K562 (cell line): ENCODE measurements around the gene SUMF1. TPM values are rescaled to one million over a fixed set of nuclear protein-coding genes. Genes with fewer than 3 reads are reported as not detected.
"Not testable (repeated sequence)": the region's sequence is repeated elsewhere in the genome, so short reads cannot be mapped to it uniquely, and the experiment has no call there.

Experiments used
- ATAC-seq: fragments of 200-7000 bp; cut with Tn5 transposase; 3 replicates; pipeline ENCODE4 v1.9.1; 2020; ENCODE audit warnings: moderate library complexity
- BruUV-seq: library from RNA; stranded (reverse); fragments of 400-500 nt; replicated peaks from 2 replicates; lab custom pipeline; 2021; lab: Mats Ljungman, UMichigan
- CTCF ChIA-PET: fragments of 300-600 bp; formaldehyde crosslinking; extraction: SDS; loops from one replicate; lab custom pipeline; 2021; ENCODE audit warnings: low intra/inter-chr PET ratio; lab: Yijun Ruan, JAX
- POLR2A ChIA-PET: fragments of 300-600, 350-650 bp; sonication (Branson Sonifier 250); formaldehyde crosslinking; extraction: SDS; loops from one replicate; lab custom pipeline; 2021; ENCODE audit warnings: antibody characterized with exemption, inconsistent platforms; lab: Yijun Ruan, JAX
- DNase-seq, 4 experiments: peaks; one replicate each; pipeline versions ENCODE4 v3.0.0 to v3.0.0-alpha.2; 2011 to 2018; ENCODE audit warnings: low spot score in 3 of 4, mixed read lengths in 3 of 4; ENCODE audit errors: extremely low read depth in 1 of 4
- FAIRE-seq: peaks from 2 replicates; lab custom pipeline; 2011; peaks lifted over from hg19 to GRCh38; lab: Jason Lieb, UNC
- H2AFZ ChIP-seq: 2 replicates; pipeline ENCODE4 v1.6.0; 2011; ENCODE audit warnings: low read depth, low read length, control low read depth, inconsistent platforms
- H3K27ac ChIP-seq: fragments of 200-600 bp; 3 replicates; pipeline ENCODE4 v1.8.0; 2011; ENCODE audit warnings: low read depth, mild to moderate bottlenecking, control low read depth, inconsistent platforms, low read length, moderate library complexity, mixed read lengths; ENCODE audit errors: extremely low read depth
- H3K27me3 ChIP-seq, 2 experiments: fragments of 300-600 bp in 1 of 2; 2 replicates in 1 of 2; 3 replicates in 1 of 2; pipeline versions ENCODE4 v1.6.0 to v1.8.0; 2011; ENCODE audit warnings: inconsistent platforms in 2 of 2, low read length in 2 of 2, mild to moderate bottlenecking in 1 of 2, mixed read lengths in 1 of 2, moderate library complexity in 1 of 2; ENCODE audit not compliant: control insufficient read depth in 2 of 2, insufficient read depth in 2 of 2
- H3K36me3 ChIP-seq: fragments of 300-600 bp; 3 replicates; pipeline ENCODE4 v1.8.0; 2011; ENCODE audit warnings: mild to moderate bottlenecking, low read length, inconsistent platforms; ENCODE audit not compliant: control insufficient read depth, insufficient read depth
- H3K4me1 ChIP-seq, 2 experiments: fragments of 200-600 bp in 1 of 2; replicated peaks in 1 of 2; 2 replicates in 1 of 2; 3 replicates in 1 of 2; pipeline versions ENCODE4 v1.5.1 to v1.8.0; 2011; ENCODE audit warnings: inconsistent platforms in 2 of 2, low read length in 2 of 2, mild to moderate bottlenecking in 1 of 2, mixed read lengths in 1 of 2, moderate library complexity in 1 of 2; ENCODE audit not compliant: control insufficient read depth in 2 of 2, insufficient read depth in 2 of 2
- H3K4me2 ChIP-seq: 2 replicates; pipeline ENCODE4 v1.6.1; 2011; ENCODE audit warnings: low read length, control low read depth, inconsistent platforms, mixed read lengths; ENCODE audit not compliant: insufficient read depth
- H3K4me3 ChIP-seq: fragments of 200-600 bp; sonication (generic), shearing (Covaris generic); 2 replicates; pipeline ENCODE4 v1.5.1; 2016; ENCODE audit warnings: control low read depth, inconsistent platforms
- H3K79me2 ChIP-seq: fragments of 200-600 bp; 3 replicates; pipeline ENCODE4 v1.8.0; 2011; ENCODE audit warnings: low read length, inconsistent platforms; ENCODE audit not compliant: control insufficient read depth, insufficient read depth
- H3K9ac ChIP-seq, 2 experiments: 2 replicates each; pipeline versions ENCODE4 v1.6.0 to v1.6.1; 2011; ENCODE audit warnings: low read depth in 2 of 2, low read length in 2 of 2, control low read depth in 1 of 2, inconsistent platforms in 1 of 2, mild to moderate bottlenecking in 1 of 2, mixed read lengths in 1 of 2; ENCODE audit not compliant: insufficient read depth in 1 of 2
- H3K9me1 ChIP-seq: one replicate; pipeline ENCODE4 v1.6.0; 2011; ENCODE audit warnings: inconsistent platforms, mild to moderate bottlenecking, low read length, moderate library complexity; ENCODE audit not compliant: control insufficient read depth, insufficient read depth
- H3K9me3 ChIP-seq: replicated peaks from 2 replicates; pipeline ENCODE4 v1.5.1; 2011; ENCODE audit warnings: low read depth, low read length, inconsistent platforms; ENCODE audit not compliant: control insufficient read depth, insufficient read depth
- H4K20me1 ChIP-seq: replicated peaks from 2 replicates; pipeline ENCODE4 v1.6.1; 2011; ENCODE audit warnings: low read length, inconsistent platforms, mixed read lengths; ENCODE audit not compliant: control insufficient read depth, insufficient read depth
- PPARD ChIP-seq: fragments of 250-450 bp; sonication (Bioruptor Pico); IDR thresholded peaks from 2 replicates; pipeline ENCODE4 v1.8.0; 2022; ENCODE audit warnings: inconsistent platforms, mild to moderate bottlenecking, moderate library complexity
- SLC30A9 ChIP-seq: fragments of 250-450 bp; sonication (Bioruptor Pico); IDR thresholded peaks from 2 replicates; pipeline ENCODE4 v1.8.0; 2022; ENCODE audit warnings: mild to moderate bottlenecking, moderate library complexity
- ZFP30 ChIP-seq: fragments of 250-450 bp; sonication (Bioruptor Pico); IDR thresholded peaks from 2 replicates; pipeline ENCODE4 v1.8.0; 2022; ENCODE audit warnings: moderate library complexity, mild to moderate bottlenecking, inconsistent platforms, borderline replicate concordance
- ZNF174 ChIP-seq: fragments of 250-450 bp; sonication (Bioruptor Pico); IDR thresholded peaks from 2 replicates; pipeline ENCODE4 v1.4.0; 2020; ENCODE audit warnings: mild to moderate bottlenecking
- ZNF436 ChIP-seq: fragments of 250-450, 450-650 bp; sonication (Bioruptor Pico); formaldehyde crosslinking; IDR thresholded peaks from 2 replicates; pipeline ENCODE4 v1.7.0; 2020; ENCODE audit warnings: mild to moderate bottlenecking
- ZNF707 ChIP-seq: fragments of 250-450 bp; sonication (Bioruptor Pico); conservative IDR thresholded peaks from 2 replicates; pipeline ENCODE4 v1.8.0; 2022; ENCODE audit warnings: inconsistent platforms, mild to moderate bottlenecking, moderate library complexity
- WGBS: fragments of 100-300 bp; shearing (Covaris generic); methylation state at CpG from one replicate; pipeline ENCODE4 v1.1.6; 2016; ENCODE audit warnings: low coverage, mixed read lengths; ENCODE audit not compliant: insufficient coverage; ENCODE audit errors: missing lambda C conversion rate; 5-methylcytosine and 5-hydroxymethylcytosine counted together
- in situ Hi-C: fragments of 300-500 bp; cut with MboI; formaldehyde crosslinking; loops from 4 replicates; pipeline ENCODE4 v1.15.0; 2018; ENCODE audit warnings: inconsistent platforms, mixed read lengths
- intact Hi-C: fragments of 100-400 bp; cut with micrococcal nuclease; formaldehyde crosslinking; loops from 2 replicates; pipeline ENCODE4 v1.14.2; 2022
- polyA plus RNA-seq, 8 experiments: library from polyadenylated mRNA; depleted of rRNA in 4 of 8; stranded (reverse) in 5 of 8; unstranded in 3 of 8; fragments of >200 nt; fragmentation: Nextera tagmentation in 2 of 8; fragmentation: Illumina TruSeq in 1 of 8; extraction: Ambion mirVana in 2 of 8; extraction: Trizol in 1 of 8; gene quantifications; 2 replicates each; pipeline versions ENCODE4 v1.2.1 to v1.2.3, GENCODE V29; 2011 to 2014; ENCODE audit warnings: inconsistent platforms in 1 of 8, missing spikeins in 1 of 8
- total RNA-seq, 7 experiments: library from RNA; depleted of rRNA in 6 of 7; stranded (reverse); fragments of >200 nt in 6 of 7; fragmentation: Illumina TruSeq in 2 of 7; extraction: Trizol in 2 of 7; gene quantifications; 2 replicates each; pipeline versions ENCODE4 v1.2.1 to v1.2.3, GENCODE V29; 2011 to 2021; ENCODE audit warnings: low replicate concordance in 1 of 7
- TF ChIP-seq, protein P1 (sequence below): fragments of 250-450 bp; sonication (Bioruptor Pico); IDR thresholded peaks from 2 replicates; pipeline ENCODE4 v1.4.0; 2020
- TF ChIP-seq, protein P2 (sequence below): fragments of 250-450 bp; sonication (Bioruptor Pico); IDR thresholded peaks from 2 replicates; pipeline ENCODE4 v1.8.0; 2022; ENCODE audit warnings: moderate library complexity, mild to moderate bottlenecking, inconsistent platforms
- TF ChIP-seq, protein P3 (sequence below): fragments of 250-450 bp; sonication (Bioruptor Pico); IDR thresholded peaks from 2 replicates; pipeline ENCODE4 v1.4.0; 2020; ENCODE audit warnings: mild to moderate bottlenecking, moderate library complexity
- TF ChIP-seq, protein P4 (sequence below): fragments of 250-450 bp; sonication (Bioruptor Pico); IDR thresholded peaks from 2 replicates; pipeline ENCODE4 v1.8.0; 2021; ENCODE audit warnings: borderline replicate concordance, mild to moderate bottlenecking, moderate library complexity; ENCODE audit not compliant: poor library complexity, severe bottlenecking

Gene SUMF1
- total and polyA plus RNA-seq, 9 of the 15 experiments (the other 6 are each of a cell fraction or from before 2014, with no cell fraction given) = 1.3 to 7.4 (median 4.2) TPM

DNA sequence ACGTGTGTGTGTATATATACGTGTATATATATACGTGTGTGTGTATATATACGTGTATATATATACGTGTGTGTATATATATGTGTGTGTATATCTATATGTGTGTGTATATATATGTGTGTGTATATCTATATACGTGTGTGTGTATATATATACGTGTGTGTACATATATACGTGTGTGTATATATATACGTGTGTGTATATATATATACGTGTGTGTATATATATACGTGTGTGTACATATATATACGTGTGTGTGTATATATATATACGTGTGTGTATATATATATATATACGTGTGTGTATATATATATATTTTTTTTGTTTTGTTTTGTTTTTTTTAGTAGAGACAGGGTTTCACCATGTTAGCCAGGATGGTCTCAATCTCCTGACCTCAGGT is 10.3 kb downstream of the SUMF1 start:
- ATAC-seq, H3K27me3 ChIP-seq, H3K9me3 ChIP-seq, in situ Hi-C loops, intact Hi-C loops, H3K4me2 ChIP-seq, H2AFZ ChIP-seq, H3K79me2 ChIP-seq, DNase-seq, FAIRE-seq, H3K36me3 ChIP-seq, H3K4me3 ChIP-seq, H3K4me1 ChIP-seq, CTCF ChIA-PET, H4K20me1 ChIP-seq, POLR2A ChIA-PET, H3K9ac ChIP-seq, BruUV-seq, H3K27ac ChIP-seq, H3K9me1 ChIP-seq: not testable (repeated sequence)
- 87% methylated on average over 14 of the region's 14 CpGs for whole genome bisulfite sequencing
- TF ChIP-seq, protein P1, sequence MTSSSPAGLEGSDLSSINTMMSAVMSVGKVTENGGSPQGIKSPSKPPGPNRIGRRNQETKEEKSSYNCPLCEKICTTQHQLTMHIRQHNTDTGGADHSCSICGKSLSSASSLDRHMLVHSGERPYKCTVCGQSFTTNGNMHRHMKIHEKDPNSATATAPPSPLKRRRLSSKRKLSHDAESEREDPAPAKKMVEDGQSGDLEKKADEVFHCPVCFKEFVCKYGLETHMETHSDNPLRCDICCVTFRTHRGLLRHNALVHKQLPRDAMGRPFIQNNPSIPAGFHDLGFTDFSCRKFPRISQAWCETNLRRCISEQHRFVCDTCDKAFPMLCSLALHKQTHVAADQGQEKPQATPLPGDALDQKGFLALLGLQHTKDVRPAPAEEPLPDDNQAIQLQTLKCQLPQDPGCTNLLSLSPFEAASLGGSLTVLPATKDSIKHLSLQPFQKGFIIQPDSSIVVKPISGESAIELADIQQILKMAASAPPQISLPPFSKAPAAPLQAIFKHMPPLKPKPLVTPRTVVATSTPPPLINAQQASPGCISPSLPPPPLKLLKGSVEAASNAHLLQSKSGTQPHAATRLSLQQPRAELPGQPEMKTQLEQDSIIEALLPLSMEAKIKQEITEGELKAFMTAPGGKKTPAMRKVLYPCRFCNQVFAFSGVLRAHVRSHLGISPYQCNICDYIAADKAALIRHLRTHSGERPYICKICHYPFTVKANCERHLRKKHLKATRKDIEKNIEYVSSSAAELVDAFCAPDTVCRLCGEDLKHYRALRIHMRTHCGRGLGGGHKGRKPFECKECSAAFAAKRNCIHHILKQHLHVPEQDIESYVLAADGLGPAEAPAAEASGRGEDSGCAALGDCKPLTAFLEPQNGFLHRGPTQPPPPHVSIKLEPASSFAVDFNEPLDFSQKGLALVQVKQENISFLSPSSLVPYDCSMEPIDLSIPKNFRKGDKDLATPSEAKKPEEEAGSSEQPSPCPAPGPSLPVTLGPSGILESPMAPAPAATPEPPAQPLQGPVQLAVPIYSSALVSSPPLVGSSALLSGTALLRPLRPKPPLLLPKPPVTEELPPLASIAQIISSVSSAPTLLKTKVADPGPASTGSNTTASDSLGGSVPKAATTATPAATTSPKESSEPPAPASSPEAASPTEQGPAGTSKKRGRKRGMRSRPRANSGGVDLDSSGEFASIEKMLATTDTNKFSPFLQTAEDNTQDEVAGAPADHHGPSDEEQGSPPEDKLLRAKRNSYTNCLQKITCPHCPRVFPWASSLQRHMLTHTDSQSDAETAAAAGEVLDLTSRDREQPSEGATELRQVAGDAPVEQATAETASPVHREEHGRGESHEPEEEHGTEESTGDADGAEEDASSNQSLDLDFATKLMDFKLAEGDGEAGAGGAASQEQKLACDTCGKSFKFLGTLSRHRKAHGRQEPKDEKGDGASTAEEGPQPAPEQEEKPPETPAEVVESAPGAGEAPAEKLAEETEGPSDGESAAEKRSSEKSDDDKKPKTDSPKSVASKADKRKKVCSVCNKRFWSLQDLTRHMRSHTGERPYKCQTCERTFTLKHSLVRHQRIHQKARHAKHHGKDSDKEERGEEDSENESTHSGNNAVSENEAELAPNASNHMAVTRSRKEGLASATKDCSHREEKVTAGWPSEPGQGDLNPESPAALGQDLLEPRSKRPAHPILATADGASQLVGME (CRISPR knock-in tag) = peak; percentile 75; the same call in 1 of the 2 replicates
- TF ChIP-seq PPARD (peak; percentile 85; the same call in 1 of the 2 replicates), ZNF436 (CRISPR knock-in tag) (peak; percentile 66; the same call in 1 of the 2 replicates), ZNF707 (CRISPR knock-in tag) (peak; percentile 88), ZFP30 (peak; percentile 83; the same call in 1 of the 2 replicates), ZNF174 (peak; percentile 93; the same call in 1 of the 2 replicates), SLC30A9 (CRISPR knock-in tag) (peak; percentile 94; the same call in 1 of the 2 replicates)
- TF ChIP-seq, protein P2, sequence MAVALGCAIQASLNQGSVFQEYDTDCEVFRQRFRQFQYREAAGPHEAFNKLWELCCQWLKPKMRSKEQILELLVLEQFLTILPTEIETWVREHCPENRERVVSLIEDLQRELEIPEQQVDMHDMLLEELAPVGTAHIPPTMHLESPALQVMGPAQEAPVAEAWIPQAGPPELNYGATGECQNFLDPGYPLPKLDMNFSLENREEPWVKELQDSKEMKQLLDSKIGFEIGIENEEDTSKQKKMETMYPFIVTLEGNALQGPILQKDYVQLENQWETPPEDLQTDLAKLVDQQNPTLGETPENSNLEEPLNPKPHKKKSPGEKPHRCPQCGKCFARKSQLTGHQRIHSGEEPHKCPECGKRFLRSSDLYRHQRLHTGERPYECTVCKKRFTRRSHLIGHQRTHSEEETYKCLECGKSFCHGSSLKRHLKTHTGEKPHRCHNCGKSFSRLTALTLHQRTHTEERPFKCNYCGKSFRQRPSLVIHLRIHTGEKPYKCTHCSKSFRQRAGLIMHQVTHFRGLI = peak; percentile 94
- TF ChIP-seq, protein P3, sequence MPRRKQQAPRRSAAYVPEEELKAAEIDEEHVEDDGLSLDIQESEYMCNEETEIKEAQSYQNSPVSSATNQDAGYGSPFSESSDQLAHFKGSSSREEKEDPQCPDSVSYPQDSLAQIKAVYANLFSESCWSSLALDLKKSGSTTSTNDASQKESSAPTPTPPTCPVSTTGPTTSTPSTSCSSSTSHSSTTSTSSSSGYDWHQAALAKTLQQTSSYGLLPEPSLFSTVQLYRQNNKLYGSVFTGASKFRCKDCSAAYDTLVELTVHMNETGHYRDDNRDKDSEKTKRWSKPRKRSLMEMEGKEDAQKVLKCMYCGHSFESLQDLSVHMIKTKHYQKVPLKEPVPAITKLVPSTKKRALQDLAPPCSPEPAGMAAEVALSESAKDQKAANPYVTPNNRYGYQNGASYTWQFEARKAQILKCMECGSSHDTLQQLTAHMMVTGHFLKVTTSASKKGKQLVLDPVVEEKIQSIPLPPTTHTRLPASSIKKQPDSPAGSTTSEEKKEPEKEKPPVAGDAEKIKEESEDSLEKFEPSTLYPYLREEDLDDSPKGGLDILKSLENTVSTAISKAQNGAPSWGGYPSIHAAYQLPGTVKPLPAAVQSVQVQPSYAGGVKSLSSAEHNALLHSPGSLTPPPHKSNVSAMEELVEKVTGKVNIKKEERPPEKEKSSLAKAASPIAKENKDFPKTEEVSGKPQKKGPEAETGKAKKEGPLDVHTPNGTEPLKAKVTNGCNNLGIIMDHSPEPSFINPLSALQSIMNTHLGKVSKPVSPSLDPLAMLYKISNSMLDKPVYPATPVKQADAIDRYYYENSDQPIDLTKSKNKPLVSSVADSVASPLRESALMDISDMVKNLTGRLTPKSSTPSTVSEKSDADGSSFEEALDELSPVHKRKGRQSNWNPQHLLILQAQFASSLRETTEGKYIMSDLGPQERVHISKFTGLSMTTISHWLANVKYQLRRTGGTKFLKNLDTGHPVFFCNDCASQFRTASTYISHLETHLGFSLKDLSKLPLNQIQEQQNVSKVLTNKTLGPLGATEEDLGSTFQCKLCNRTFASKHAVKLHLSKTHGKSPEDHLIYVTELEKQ (CRISPR knock-in tag) = peak; percentile 81
- TF ChIP-seq, protein P4, sequence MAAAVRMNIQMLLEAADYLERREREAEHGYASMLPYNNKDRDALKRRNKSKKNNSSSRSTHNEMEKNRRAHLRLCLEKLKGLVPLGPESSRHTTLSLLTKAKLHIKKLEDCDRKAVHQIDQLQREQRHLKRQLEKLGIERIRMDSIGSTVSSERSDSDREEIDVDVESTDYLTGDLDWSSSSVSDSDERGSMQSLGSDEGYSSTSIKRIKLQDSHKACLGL (CRISPR knock-in tag) = peak; percentile 60
